ENCODE data around the gene KLHL34. TPM values are rescaled to one million over a fixed set of nuclear protein-coding genes. Genes with fewer than 3 reads are reported as not detected.

KLHL34 gene
- total RNA-seq, 1 experiment from 2014 or later: not detected

Other genes with a start within 250 kb of the KLHL34 start
- gene SMPX, start 99.8 kb upstream of the KLHL34 start, total RNA-seq (2014; rRNA removed; shearing (Covaris generic); ENCODE audit: low replicate concordance): not detected in 2 replicates
- gene MBTPS2, start 181.3 kb upstream of the KLHL34 start, total RNA-seq (2014; rRNA removed; shearing (Covaris generic); ENCODE audit: low replicate concordance): 8.8 and 12.6 TPM in 2 replicates
- 0.62 and 0.69 TPM in 2 replicates for gene YY2, start 197.7 kb upstream of the KLHL34 start, total RNA-seq (2014; rRNA removed; shearing (Covaris generic); ENCODE audit: low replicate concordance)

Data from MG63 (cell line).